HG02610 (cell line): ENCODE results near the gene CLN3.
"Not testable (repeated sequence)": the region's sequence is repeated elsewhere in the genome, so short reads cannot be mapped to it uniquely, and the experiment has no call there.

Source experiments
- ATAC-seq: cut with Tn5 transposase; IDR thresholded peaks from one replicate; pipeline ENCODE4 v1.9.1; 2021; ENCODE audit warnings: mild to moderate bottlenecking, moderate library complexity; ENCODE audit not compliant: unreplicated experiment

Gene CLN3

DNA sequence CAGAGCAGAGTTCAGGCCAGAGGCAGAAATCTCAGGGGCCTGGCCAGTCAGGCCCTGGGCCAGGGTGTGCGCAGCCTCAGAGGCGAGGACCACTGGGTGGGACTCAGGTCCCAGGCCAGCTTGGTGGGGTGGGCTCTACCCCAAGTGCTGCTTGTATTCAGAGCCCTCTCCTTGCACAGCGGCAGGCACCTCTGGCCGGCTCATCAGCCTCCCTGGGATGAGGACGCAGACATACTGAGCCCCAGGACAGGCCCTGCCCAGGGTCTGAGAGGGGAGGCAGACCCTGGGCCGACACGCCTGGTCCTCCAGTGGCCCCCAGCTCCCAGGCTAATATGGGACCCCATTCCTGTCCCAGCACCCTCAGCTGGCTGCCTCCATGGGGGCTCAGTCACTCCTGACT is 22.4 kb upstream of the CLN3 start:
- ATAC-seq: no peak

DNA sequence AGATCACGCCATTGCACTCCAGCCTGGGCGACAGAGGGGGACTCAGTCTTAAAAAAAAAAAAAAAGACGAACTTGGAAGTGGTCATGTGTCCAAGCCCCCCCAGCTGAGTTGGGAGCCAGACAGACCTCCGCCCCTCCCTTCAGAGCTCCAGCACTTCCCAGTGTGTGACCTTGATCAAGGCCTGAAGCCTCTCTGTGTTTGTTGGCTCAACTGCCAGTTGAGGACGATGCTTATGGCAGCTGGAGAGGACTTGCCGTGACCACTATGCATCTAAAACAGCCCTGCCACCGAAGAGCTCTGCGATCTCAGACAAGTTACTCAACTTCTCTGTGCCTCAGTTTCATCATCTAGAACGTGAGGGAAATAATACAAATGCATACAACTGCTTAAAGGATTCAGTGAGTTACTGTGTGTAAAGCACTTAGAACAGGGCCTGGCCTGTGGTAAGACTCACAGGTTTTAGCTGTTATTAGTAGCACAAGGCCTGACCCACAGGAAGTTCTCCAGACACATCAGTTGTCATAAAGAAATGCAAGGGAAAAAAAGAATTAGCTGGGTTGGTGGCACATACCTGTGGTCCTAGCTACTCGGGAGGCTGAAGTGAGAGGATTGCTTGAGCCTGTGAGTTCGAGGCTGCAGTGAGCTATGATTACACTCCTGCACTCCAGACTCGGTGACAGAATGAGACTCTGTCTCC is 21.8 kb upstream of the CLN3 start:
- no peak for ATAC-seq

DNA sequence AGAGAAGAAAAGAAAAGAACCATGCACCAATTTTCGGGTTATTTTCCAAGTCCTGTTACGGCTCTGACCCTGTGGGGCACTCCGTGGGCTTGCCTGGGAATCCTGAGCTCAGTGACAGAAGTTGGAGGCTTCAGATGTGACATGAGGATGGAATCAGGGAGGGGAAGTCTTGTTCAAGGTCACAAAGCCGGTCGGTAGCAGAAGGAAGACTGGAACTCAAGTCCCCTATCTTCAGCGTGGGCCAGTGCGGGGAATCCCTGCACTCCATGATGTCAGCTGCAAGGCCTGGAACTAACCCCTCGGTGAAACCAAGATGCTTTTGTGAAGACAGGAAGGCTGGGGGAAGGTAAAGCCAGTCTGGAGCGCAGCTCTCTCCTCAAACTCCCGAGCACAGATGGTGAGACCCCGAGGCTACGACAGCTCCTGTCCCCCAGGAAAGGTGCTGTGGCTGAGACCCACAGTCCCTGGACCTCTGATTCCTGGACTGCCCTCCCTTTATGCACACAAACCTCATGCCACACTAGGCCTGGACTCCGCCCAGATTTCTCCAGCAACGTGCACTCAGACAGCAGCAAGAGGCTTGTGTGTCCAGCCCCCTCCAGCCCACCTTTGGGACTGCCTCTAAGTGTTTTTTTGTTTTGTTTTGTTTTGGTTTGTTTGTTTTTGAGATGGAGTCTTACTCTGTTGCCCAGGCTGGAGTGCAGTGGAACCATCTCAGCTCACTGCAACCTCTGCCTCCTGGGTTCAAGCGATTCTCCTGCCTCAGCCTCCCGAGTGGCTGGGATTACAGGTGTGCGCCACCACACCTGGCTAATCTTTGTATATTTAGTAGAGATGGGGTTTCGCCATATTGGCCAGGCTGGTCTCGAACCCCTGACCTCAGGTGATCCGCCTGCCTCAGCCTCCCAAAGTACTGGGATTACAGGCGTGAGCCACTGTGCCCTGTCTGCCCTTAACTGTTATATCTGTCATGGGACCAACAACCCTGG is 20.2 kb upstream of the CLN3 start:
- ATAC-seq: no peak

DNA sequence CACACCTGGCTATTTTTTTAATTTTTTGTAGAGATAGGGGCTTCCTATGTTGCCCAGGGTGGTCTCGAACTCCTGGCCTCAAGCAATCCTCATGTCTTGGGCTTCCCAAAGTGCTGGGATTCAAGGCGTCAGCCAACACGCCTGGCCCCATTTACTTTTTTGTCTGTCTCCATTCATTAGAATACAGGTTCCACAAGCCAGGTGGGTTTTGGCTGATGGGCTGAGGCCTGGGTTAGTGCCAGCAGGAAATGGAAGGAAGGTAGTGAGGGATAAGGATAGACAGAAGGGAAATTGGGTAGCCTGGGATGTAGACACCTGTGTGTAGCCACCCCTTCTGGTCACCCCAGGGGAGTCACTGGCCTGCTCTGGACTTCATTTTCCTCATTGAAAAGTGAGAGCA is 19.2 kb upstream of the CLN3 start:
- ATAC-seq: no peak

DNA sequence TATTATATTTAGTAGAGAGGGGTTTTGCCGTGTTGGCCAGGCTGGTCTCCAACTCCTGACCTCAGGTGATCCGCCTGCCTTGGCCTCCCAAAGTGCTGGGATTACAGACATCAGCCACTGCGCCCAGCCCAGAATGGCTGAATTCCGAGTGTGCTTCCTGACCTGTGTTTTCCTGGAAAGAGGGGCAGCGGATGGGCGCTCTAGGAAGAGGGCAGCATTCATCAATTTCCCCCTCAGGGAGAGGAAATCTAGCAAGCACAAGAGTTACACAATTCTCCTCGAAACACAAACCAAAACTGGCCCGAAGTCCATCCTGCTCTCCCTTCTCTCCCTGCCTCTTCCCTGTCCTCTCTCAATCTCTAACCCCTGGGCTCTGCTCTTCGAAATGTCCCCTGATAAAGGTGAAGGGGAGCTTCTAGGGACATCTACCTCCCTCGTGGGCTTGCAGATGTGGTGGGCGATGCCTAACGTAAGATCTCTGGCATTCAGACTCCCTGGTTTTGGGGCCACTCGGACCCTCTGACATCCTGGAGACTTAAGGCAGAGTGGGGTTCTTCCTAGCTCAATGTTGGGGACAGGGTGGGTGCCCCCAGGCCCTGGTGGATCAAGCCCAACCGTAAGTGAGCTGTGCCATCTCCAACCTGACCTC is 13.7 kb upstream of the CLN3 start:
- no peak for ATAC-seq

DNA sequence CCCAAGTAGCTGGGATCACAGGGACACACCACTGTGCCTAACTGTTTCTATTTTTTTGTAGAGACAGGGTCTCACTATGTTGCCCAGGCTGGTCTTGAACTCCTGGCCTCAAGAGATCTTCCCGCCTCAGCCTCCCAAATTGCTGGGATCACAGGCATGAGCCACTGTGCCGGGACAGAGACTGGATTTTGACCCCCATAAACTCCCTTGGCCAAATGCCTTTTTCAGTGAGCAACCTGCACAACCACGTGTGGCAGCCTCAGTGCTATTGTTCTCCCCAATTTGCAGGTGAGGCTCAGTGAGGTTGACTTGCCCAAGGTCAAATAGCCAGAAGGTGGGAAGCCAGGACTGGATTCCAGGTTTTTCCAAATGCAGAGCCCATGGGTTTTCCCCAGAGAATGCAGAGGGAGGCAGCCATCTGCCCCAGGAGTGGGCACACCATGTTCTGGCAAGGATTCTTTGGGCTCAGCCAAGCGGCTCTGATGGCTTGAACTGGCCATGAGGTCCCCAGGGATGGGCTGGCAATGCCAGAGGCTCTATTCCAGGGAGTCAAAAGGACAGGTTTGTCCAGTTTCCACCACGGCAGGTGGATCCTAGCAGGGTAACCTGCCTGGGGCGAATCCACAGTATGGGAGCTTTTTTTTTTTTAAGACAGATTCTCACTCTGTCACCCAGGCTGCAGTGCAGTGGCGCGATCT is 13.0 kb upstream of the CLN3 start:
- ATAC-seq: no peak

DNA sequence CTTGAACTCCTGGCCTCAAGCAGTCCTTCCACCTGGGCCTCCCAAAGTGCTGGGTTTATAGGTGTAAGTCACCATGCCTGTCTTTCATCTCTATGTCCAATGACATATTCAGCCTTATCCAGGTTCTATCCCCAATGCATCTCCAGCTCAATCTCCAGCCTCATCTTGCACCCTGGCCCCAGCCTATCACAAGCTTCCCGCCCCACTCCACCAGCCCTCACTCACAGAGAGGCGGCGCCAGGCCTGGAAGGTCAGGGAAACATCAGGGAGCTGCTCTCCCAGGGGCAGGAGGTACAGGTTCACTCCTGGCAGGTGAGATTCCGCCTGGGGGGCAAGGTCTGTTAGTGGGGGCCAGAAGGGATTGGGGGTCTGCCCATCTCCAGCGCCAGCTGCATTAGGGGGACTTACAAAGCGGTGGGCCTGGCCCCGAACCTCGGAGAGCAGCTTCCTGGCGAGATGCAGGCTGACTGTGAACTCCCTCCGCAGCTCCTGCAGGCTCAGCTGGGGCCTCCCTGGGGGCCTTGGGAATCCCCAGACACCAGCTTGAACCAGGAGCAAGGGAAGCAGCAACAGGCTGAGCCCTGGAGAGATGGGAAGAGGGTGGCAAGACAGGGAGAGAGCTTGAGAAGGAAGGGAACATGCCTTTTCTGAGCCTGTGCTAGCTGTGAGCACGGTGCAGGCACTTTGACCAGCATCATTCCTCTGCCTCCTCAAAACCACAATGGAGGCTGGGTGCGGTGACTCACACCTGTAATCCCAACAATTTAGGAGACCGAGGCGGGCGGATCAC is 11.8 kb upstream of the CLN3 start:
- no peak for ATAC-seq

DNA sequence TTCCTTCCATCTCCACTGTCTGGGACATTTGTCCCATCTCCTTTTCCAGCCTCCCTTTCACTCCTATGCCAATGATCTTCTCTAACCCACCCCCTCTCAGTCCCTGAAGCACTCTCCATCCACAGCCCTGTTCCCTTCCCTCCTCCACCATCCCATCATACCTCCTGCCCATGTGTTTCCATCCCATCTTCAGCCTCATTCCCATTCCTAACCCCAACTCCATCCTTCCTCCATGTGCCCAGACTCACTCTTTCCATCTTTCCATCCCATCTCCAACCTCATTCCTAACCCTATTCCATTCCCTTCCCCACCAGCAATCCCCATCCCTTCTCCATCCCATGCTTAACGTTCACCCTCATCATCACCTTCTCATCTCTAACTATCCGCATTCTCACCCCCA is 10.4 kb upstream of the CLN3 start:
- no peak for ATAC-seq

DNA sequence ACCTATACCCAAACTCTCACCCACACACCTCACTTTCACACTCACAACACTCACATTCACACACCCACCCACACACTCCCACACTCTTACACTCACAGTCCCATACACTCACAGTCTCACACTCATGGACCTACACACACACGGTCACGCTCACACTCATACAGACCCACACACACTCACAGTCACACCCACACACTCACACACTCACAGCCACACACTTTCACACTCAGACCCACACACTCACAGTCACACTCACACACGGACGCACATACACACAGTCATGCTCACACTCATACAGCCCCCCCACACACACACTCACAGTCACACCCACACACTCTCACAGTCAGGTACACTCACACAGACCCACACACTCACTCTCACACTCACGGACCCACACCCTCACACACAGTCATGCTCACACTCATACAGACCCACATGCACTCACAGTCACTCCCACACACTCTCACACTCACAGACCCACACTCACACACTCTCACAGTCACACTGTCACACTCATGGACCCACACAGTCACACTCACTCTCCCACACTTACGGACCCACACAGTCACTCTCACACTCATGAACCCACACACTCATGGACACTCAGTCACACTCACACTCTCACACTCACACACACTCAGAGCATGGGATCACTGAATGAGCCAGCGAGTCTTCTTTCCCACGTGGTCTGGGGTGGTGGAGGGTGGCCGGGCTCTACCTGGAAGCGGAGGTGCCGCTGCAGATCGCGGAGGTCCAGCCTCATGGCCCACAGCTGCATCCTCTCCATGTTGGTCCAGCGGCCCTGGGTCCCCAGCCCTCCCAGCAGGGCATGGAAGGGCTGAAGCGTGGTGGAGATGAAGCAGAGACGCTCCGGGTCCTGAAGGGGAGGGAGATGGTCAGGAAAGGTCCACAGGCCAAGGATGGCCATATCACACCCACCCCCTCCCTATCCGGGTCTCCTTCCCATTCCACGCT is 9.7 kb upstream of the CLN3 start:
- ATAC-seq: no peak

DNA sequence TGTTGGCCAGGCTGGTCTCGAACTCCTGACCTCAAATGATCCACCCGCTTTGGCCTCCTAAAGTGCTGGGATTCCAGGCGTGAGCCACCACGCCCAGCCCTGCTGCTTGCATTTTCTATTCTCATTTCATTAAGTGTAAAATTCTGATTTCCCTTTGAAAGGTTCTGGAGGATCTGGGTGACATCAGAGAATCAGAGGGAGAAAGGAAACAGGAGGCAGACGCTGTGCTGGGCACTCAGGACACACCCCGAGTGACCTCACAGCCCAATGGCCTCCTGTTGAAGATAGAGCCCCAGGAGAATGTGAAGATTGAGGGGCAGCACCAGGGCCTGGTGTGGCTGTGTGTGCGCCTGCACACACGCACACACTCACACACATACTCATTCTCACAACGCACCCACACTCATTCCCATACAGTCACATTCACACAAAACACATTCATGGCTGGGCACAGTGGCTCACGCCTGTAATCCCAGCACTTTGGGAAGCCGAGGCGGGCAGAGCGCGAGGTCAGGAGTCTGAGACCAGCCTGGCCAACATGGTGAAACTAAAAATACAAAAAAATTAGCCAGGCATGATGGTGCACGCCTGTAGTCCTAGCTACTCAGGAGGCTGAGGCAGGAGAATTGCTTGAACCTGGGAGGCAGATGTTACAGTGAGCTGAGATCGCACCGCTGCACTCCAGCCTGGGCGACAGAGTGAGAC is 8.8 kb upstream of the CLN3 start:
- ATAC-seq: not testable (repeated sequence)

DNA sequence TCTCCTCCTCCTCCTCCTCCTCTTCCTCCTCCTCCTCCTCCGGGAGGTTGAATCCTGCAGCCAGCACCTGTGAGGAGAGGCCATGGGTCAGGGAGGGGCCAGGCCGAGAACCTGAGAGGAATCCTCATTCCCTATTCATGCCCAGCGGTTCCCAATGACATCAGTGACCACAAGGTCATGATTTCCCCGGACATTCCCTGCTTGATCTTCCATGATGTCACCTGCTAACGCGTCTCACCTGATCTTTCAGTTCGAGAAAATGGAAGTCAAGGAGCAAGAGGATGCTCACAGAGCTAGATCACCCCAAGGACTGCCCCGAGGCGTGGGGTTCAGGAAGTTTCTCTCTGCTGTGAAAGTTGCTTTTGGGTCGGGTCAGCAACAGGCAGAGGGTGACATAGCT is 8.0 kb upstream of the CLN3 start:
- no peak for ATAC-seq

DNA sequence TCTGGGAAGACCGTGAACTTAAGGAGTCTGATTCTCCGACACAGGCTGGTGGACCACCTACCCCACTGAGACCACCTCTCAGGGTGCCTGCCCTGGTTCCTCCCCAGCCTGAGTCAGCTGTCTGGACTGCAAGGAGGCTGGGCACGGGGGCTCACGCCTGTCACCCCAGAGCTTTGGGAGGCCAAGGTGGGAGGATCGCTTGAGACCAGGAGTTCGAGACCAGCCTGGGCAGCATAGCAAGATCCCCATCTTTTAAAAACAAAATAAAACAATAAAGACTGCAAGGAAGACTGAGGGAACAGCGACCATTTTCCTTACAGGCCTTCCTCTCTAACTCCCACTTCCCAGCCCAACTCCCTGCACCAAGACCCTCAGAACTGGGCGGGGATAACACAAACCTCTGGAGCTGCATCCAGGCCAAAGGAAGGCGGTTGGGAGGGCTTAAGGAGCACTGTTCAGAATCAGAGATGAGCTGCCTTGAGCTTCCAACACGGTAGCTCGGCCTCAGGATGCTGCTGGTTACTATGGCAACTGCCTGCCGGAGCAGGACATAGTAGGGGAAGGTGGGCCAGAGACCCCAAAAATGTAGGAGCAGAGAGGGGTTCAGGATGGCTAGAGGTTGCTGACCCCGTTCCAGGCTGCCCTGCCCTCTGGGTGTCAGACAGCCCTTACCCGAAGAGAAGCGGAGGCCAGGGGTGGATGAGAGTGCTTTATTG is 7.0 kb upstream of the CLN3 start:
- no peak for ATAC-seq

DNA sequence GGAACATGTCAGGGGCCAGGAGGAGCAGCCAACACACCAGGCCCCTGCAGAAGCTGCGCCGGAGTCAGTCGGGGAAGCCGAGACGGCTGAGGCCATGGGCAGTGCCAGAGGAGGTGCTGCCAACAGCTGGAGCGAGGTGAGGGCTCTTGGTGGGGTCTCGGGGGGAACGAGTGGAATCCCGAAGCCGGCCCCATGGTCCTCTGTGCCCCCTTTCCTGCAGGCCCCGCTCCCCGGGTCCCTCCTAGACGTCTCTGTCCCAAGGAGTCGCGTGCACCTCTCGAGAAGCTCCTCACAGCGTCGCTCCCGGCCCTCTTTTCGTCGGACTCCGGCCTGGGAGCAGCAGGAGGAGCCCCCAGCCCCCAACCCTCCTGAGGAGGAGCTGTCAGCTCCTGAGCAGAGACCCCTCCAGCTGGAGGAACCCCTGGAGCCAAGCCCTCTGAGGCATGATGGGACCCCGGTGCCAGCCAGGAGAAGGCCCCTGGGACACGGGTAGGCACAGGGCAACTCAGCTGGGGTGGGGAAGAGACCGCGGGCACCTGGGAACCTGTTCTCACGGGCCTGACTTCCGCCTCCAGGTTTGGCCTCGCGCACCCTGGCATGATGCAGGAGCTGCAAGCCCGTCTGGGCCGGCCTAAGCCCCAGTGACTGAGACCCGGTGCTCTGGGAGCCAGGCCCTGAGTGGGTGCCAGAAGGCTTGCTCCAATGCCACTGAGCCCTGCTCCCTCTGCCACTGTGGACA is 6.2 kb upstream of the CLN3 start:
- ATAC-seq: no peak

DNA sequence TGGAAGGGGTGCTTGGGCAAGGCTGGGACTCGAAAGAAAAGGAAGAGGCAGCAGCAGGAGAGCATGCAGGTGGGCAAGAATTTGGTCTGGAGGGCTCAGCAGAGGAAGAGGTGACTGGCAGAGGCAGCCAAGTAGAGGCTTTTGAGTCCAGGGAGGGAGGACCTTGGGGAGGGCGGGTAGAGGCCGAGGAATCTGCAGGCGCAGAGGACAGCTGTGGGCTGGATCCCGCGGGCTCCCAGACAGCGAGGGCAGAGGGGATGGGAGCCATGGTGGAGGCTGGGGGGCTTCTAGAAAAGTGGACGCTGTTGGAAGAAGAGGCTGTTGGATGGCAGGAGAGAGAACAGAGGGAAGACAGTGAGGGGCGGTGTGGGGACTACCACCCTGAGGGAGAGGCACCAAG is 5.5 kb upstream of the CLN3 start:
- no peak for ATAC-seq

DNA sequence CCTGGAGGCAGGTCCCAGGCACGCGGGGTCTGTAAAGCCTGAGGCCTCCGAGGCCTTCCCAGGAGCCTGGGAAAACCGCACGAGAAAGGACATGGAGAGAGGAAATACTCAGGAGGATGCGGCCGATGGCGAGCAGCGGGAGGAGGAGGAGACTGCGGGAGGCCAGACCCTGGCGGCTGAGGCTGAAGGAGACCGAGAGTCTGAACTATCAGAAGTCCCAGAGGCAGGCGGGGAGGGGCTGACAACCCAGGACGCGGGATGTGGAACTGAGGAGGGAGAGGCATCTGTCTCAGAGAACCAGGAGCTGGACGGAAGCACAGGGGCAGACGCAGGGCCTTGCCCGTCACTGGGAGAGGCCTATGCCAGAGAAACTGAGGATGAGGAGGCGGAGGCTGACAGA is 5.0 kb upstream of the CLN3 start:
- no peak for ATAC-seq

DNA sequence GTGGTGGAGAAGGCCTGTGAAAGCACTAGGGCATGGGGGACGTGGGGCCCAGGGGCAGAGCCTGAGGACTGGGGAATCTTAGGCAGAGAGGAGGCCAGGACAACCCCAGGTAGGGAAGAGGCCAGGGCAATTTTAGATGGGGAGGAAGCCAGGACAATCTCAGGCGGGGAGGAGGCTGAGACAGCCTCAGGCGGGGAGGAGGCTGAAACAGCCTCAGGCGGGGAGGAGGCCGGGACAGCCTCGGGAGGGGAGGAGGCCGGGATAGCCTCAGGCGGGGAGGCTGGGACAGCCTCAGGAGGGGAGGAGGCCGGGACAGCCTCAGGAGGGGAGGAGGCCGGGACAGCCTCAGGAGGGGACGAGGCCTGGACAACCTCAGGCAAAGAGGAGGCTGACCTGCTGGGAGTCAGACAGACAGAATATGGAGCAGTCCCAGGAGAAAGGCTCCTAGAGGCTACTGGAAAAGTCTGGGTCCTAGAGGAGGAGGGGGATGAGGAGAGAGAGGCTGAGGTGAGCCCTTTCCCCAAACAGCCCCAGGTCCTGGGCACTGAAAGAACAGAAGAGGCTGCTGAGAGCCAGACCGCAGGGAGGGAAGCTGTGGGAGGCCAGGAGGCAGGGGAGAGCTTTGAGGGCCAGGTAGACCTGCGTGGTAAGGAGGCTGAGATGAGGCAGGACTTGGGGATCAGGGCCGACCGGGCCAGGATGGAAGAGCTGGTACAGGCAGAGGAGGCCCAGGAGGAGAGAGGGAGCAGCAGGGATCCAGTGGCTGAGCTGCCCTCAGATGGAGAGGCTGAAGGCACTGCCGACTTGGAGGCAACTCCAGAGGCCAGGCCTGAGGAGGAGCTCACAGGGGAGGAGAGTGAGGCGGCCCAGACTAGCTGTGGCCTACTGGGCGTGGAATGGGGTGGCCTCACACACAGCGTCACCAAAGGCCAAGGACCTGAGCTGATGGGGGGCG is 4.2 kb upstream of the CLN3 start:
- no peak for ATAC-seq
